ENCODE data around the gene DHCR7.

DHCR7 gene

DNA sequence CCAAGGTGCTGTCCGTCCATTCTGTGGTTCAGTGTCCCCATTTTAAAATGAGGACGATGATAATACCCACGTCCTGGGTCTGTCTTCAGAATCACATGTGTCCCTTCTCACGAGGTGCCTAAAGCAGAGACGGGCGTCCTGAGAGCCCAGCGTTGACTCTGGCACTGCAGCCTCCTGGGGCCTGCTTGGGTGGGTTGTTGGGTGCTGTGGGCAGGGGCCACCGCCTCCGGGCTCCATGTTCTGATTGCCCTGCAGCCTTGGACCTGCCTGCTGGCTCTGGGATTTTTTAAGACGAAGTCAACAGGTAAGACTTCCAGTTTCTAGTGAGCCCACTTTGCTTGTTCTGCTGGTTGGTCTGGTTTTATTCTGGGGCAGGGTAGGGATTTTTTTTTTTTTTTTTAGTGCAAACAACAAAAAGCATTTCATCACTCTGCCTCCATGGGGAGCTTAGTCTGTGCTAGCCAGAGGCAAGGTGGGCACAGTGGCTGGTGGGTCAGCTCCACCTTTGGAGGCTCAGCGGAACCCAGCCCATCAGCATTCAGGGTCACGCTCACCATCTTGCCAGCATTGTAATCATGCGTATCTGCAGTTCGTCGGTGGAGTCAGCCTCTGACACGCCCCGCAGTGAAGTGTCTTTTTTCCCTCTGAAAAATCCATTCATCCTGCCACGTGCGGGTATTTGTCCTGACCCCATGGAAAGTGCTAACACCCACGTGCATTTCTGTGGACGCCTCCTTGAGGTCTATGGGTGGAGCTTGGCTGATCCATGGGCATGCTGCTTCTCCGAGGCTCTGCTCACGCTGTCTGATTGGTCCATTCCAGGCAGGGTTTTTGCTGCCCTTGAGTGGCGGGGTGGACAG lies 33.1 kb upstream of the DHCR7 start:
- DNase-seq: no peak
- in situ Hi-C loops (cut with MboI; ENCODE audit: low pct_unique_long_range_greater_than_20kb, low sequenced_read_pairs): no loop called here

DNA sequence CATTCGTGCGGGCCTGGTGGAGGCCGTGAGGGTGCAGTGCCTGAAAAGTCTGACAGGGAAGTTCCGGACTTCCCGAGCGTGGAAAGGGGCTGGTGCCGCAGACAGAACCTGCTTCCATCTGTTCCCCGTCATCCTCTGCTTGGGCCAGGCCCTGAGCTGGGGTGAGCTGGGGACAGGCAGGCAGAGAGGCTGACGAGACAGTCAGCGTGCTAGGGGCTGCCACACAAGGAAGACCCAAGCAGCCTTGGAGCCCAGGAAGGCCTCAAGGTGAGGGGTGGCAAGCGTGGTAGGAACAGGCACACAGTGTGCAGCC lies 30.3 kb upstream of the DHCR7 start:
- in situ Hi-C loops (cut with MboI; ENCODE audit: low pct_unique_long_range_greater_than_20kb, low sequenced_read_pairs): no loop called here
- no peak for DNase-seq

DNA sequence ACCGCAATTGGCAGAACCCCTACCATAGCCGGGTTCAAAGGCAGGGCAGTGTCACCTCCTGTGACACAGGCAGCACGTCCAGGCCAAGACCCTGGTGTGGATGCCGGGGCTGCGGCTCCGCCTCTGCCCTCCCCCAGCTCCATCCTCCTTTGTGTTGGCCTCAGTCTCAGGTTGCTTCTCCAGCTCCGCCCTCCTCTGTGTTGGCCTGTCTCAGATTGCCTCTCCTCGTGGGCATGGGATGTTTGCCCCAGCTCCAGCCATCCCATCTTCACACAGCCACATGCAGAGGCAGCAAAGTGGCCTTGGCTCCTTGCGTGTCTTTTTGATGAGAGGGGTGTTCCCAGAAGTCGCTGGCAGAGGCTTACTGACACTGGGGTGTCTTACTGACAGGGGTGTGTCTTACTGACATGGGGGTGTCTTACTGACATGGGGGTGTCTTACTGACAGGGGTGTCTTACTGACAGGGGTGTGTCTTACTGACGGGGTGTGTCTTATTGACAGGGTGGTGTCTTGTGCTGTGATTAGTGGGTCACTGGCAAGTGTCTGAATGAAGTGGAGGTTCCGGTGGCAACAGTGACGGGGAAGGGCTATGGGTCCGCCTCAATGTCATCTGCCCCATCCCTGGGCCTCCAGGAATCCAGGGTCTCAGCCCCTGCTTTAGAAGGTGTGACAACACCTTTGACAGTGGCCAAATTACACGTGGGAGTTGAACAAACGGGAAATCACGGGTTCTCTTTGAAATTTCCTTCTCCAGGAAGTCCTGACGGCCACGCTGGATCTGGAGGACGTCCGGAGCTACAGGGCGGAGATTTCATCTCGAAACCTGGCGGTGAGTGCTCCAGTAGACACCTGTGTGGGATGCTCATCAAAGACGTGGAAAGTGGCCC lies 29.7 kb upstream of the DHCR7 start:
- in situ Hi-C loops (cut with MboI; ENCODE audit: low pct_unique_long_range_greater_than_20kb, low sequenced_read_pairs): no loop called here
- DNase-seq: no peak

DNA sequence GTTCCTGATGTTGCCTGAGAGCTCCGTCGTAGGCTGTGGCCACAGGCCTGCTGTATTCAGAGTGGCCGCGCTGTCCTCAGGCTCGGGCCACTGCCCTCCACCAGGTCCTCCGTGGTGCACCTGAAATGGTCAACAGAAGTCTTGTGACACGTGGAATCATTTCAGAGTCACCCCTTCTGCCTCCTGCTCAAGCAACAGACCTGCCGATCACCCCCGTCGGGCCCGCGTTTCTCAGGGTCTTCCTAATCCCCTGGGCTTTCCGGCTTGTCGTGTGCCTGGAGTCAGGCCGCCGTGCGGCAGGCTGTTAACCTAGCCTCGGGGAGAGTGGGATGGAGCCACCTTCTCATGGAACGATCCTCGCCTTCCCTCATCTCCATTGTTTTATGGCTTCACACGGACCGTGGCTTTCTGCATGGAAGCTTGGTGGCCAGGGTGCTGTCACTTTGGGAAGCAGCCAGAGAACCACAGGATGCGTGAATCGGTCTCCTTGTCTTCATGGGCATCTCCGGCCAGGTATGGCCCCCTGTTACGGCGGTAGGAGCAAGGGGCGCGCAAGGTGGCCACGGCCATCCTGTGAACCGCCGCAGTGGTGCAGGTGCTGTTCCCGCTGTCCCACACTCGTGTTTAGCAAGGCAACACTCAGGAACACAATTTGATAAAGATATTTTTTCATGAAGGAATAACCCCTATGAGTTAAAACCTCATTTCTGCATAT lies 28.9 kb upstream of the DHCR7 start:
- DNase-seq: no peak
- in situ Hi-C loops (cut with MboI; ENCODE audit: low pct_unique_long_range_greater_than_20kb, low sequenced_read_pairs): no loop called here

DNA sequence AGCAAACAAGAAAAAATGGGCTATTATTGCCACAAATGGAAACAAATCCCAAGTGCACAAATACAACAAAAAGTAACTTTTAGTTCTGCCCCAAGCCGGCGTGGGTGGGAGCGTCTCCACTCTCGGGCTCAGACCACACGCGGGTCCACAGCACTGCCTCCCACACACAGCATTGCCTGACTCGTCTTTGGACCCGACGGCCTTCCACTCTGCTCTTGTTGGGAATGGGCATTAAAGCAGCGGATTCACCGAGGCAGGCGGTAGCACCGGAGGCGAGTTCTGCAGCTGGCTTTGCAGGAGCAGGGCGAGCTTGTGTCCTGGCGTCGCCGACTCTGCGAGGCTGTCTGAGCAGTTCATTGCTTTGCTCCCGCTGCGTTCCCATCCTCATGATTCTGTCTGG lies 27.8 kb upstream of the DHCR7 start:
- no peak for DNase-seq
- in situ Hi-C loops (cut with MboI; ENCODE audit: low pct_unique_long_range_greater_than_20kb, low sequenced_read_pairs): no loop called here

DNA sequence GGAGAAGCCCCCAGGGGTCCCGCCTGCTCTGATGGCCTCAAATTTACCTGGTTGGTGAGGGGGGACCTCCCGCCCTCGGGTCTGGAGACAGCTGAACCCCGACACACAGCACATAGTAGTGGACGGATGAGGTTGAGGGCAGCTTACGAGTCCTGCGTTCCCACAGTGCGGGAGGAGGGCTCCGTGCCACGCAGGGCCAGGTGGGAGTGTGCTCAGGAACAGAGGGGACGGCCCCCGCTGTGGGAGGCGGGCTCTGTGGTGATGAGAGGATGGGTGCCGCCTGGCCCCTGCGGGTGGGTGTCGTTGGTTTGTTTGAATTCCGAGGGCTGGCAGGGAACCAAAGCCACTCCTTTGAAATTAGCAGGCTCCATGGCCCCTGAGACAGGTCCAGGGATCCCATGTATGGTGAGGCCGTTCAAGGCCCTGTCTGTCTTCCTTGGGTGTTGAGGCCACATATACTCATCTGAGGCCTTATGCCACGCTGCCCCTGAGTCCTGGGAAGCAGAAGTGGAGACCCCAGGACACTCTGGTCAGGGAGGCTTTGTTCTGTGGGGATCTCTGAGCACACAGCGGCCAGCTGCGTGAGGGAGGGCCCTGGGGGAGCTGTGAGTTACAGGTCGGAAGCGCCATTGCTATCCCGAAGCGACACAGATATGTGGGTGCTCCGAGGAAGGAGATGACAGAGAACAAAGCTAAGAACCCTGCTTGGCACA lies 26.7 kb upstream of the DHCR7 start:
- in situ Hi-C loops (cut with MboI; ENCODE audit: low pct_unique_long_range_greater_than_20kb, low sequenced_read_pairs): no loop called here
- DNase-seq: no peak

DNA sequence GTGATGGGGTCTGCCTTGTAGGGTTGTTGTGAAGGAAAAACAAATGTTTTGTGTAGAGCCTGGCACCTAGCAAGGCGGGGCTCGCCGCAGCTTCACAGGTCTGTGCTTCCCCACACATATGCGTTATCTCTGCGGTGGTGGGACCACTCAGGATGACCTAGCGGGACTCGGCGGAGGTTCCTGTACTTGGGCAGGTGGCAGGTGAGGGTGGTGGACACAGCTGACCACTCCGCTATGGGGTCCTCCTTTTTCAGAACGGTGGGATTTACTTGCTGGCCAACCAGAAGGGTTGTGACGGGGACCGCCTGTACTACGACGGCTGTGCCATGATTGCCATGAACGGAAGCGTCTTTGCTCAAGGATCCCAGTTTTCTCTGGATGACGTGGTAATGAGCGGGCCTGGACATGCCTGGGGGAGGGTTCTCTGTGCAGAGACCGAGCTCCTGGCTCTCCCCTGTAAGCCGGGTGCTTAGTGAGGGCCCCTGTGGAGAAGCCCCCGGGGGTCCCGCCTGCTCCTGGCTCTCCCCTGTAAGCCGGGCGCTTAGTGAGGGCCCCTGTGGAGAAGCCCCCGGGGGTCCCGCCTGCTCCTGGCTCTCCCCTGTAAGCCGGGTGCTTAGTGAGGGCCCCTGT lies 26.1 kb upstream of the DHCR7 start:
- no peak for DNase-seq
- in situ Hi-C loops (cut with MboI; ENCODE audit: low pct_unique_long_range_greater_than_20kb, low sequenced_read_pairs): no loop called here

DNA sequence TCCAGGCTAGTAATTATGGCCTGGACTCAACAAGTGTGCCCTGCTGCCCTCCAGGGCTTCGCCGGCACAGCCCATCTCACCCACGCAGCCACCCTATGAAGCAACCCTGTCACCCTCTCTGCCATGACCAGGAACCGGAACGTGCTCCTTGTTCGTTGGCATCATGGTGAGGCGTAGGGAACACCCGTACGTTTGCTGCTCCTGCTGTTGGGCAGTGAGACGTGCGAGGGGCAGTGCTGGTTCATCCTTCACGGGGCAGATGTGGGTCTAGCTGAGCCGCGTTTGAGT lies 25.5 kb upstream of the DHCR7 start:
- in situ Hi-C loops (cut with MboI; ENCODE audit: low pct_unique_long_range_greater_than_20kb, low sequenced_read_pairs): no loop called here
- DNase-seq: no peak

DNA sequence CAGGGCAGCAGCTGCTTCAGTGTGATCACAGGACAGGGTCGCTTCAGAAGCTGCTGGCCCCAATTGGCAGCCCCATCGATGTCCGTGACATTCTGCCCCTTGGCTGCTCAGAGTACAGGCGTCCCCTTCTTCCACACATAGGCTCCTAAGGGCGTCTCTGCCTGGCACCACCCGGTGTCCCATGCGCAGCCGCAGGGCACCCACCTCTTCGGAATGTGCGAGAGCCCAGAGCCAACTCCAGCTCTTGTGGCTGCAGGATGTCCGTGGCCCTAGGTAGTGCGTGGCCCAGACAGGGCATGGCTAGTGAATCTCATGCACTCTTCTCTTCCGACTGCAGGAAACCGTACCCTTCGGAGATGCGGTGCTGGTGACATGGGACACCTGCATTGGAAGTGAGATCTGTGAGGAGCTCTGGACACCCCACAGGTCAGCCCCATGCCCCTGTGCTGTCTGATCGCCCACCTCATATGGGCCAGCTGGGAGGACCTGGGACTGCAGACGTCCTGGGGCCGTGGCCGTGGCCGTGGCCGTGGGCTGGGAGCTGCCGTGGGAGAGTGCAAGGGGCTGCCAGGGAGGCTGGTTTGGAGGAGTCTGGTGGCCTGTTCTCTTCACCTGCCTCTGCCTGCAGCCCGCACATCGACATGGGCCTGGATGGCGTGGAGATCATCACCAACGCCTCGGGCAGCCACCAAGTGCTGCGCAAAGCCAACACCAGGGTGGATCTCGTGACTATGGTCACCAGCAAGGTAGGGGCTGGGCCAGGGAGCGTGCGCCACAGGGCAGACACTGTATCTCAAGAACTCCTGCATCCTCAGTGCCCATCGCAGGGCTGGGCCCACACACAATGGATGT lies 25.0 kb upstream of the DHCR7 start:
- DNase-seq: no peak
- in situ Hi-C loops (cut with MboI; ENCODE audit: low pct_unique_long_range_greater_than_20kb, low sequenced_read_pairs): no loop called here

DNA sequence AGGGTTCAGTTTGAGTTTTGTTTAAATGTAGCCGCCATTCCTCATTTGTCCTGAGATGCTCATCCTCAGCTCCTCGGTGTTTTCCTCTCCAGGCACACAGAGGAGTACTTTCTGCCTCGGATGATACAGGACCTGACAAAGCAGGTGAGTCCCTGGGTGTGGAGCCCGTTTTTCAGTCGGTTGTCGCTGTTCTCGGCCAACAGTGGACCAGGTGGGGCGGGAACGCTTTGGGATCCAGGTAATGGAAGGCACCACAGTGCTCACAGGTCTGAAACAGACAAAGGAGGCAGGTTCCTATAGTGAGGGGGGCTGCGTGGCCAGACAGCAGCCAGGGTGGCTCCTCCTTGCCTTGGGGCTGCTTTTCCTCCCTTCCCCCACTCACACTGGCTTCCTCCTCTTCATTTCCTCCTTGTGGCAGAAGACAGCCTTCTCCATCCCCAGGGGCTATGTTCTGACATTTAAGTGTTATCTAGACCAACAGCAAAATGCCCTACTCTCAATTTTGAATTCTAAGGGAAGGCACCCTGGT lies 24.2 kb upstream of the DHCR7 start:
- in situ Hi-C loops (cut with MboI; ENCODE audit: low pct_unique_long_range_greater_than_20kb, low sequenced_read_pairs): no loop called here
- no peak for DNase-seq

DNA sequence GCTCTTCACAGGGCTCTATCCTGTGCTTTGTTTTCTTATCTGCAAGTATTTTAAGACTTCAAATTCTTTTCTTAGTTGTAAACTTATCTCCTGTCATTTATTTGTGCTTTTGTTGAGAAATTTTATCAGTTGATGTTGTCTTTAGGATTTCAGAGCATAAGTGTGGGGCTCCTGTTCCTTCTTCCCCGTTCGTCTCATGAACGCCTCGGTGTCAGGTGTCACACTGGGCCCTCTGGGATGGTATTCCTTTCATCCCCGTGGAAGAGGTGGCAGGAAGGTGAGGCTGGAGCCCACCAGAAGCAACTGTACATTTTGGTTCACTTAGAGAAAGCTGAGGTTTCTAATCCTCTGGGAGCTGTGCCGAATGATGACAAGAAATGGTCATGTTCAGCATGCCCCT lies 22.8 kb upstream of the DHCR7 start:
- no peak for DNase-seq
- in situ Hi-C loops (cut with MboI; ENCODE audit: low pct_unique_long_range_greater_than_20kb, low sequenced_read_pairs): no loop called here

DNA sequence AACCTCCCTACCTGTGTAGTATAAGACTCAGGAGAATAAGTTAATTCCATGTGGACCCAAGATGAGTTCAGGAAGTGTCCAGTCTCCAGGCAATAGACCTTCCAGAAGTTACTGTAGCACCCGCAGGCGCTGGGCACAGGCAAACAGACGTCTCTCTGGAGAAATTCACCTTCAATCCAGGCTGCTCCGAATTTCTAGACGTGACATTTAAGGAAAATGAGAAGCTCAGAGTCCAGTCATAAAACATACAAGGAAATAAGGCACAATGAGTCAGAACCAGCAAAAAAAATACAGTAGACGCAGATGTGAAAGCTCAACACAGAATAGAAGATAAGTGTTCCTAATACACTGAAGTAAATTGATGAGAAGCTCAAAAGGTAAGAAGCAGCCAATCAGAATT lies 19.0 kb upstream of the DHCR7 start:
- in situ Hi-C loops (cut with MboI; ENCODE audit: low pct_unique_long_range_greater_than_20kb, low sequenced_read_pairs): no loop called here
- no peak for DNase-seq

DNA sequence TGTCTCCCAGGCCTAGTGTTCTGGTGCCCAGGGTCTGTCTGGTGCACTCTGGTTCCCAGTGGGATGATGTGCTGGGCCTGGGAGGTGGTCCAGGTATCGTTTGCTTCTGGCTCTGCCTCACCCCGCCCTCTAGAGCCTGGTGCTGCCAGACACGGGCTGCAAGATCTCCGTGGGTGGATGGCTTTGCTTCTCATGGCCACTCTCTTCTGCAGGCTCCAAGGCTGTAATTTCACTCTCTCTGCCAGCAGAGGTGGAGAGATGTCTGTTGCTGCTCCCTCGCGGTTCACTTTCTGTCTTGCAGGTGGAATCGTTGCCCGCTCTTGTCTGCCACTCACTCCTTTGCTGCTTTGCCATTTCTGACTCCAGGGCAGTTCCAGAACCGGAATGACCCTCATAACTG lies 18.2 kb upstream of the DHCR7 start:
- in situ Hi-C loops (cut with MboI; ENCODE audit: low pct_unique_long_range_greater_than_20kb, low sequenced_read_pairs): no loop called here
- no peak for DNase-seq

DNA sequence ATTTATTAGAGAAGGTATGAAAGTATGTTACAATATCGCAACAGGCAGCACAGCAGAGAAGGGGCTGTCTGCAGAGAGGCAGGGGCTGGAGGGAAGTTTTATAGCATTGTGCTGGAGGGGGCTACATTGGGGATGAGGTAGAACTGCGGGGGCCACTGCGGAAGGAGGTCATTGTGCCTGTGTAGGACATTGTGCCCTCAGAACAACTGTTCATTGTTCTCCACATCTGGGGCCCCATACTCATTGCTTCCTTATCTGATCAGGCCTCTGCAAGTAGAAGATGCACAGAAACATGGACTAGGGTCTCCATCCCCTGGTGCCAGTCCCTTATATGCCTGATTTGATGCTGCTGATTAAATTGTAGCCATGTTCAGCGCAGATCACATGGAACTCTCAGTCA lies 16.9 kb upstream of the DHCR7 start:
- no peak for DNase-seq
- in situ Hi-C loops (cut with MboI; ENCODE audit: low pct_unique_long_range_greater_than_20kb, low sequenced_read_pairs): no loop called here

DNA sequence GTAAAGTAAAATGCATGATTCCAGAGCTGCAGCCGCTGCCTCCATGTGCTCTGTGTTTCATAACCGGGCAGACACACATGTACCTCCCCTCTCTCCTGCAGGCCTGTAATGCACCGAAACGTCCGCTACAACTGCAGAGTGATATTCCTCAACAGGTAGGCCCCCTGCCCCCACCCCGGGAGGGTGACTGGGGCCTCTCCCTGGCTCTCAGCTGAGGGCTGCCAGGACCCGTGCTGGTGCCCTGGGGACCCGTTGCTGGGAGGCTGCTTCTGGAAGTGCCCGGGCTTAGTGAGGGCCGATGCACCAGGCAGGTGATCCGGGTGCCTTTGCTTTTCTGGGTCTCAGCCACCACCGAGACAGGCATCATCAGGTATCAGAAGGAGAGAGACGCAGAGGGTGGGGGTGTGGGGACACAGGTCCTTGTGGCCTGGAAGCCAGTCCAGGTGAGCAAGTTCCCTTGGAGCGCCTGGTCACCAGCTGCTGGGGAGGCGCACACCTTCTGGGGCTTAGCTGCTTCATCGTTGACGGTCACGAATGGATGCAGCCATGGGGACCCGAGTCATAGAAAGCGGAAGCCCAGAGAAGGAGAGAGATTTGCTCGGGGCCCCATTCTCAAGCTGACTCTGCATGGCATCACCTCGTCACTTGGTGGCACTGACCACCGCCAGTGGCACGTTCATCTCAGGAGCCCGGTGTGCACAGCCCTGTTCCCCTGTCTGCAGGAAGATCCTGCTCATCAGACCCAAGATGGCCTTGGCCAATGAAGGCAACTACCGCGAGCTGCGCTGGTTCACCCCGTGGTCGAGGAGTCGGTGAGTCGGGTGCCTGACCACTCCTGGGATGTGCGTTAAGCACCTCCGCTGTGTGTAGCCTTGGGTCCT lies 15.4 kb upstream of the DHCR7 start:
- in situ Hi-C loops (cut with MboI; ENCODE audit: low pct_unique_long_range_greater_than_20kb, low sequenced_read_pairs): no loop called here
- no peak for DNase-seq

DNA sequence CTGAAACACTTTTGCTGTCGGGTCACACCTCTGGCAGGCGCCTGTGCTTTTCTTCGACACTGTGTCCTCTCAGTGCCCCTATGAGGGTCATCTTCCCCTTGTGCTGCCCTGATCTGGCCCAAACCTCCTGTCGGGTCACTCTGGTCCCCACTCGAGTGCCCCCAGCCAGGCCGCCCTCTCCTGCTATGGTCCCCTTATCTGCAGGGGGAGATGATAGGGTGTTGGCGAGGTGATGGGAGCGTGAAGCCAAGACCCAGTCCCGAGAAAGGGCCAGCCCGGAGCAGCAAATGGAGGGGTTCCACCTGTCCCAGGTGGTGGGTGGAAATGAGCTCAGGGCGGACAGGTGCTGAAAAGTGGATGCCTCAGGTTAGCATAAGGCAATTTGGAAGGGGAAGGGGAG lies 14.5 kb upstream of the DHCR7 start:
- no peak for DNase-seq
- in situ Hi-C loops (cut with MboI; ENCODE audit: low pct_unique_long_range_greater_than_20kb, low sequenced_read_pairs): no loop called here

DNA sequence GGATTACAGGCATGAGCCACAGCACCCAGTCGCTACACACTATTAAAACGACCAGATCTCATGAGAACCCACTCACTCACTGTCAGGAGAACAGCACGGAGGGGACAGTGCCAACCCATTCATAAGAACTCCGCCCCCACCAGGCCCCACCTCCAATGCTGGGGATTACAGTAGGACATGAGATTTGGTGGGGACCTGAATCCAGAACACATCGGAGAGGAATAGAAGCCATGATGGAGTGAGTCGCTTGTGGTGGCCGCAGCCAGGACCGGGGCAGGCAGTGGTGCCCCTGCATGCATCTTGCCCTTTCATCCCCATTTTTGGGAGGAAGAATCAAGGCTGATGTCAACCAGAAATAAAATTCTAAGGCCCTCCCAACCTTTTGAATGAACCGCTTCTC lies 13.5 kb upstream of the DHCR7 start:
- in situ Hi-C loops (cut with MboI; ENCODE audit: low pct_unique_long_range_greater_than_20kb, low sequenced_read_pairs): no loop called here
- DNase-seq: no peak

Measured in KBM-7 (cell line).